Measurements from ENCODE around the gene ASB6. TPM values are rescaled to one million over a fixed set of nuclear protein-coding genes. Genes with fewer than 3 reads are reported as not detected.

Gene ASB6
- total and polyA plus RNA-seq, 2 experiments from 2014 or later = 22.9 to 24.1 TPM

- no peaks in the 10 kb centered on the region for H3K9me2 ChIP-seq (ENCODE audit: insufficient read depth)
- H3K9ac ChIP-seq = no peak overlapping the region
- peaks cover 62% of the 10 kb centered on the region for H3K4me1 ChIP-seq (ENCODE audit: insufficient read depth)
- H3K36me3 ChIP-seq (ENCODE audit: low read depth) = no peaks in the 10 kb centered on the region
- WGBS, 2 experiments (ENCODE audit: low coverage in 1 of 2, low lambda C conversion rate in 2 of 2, missing lambda C conversion rate in 2 of 2) = 88 to 91% methylated on average over 8 of the region's 8 CpGs
- H3K9me3 ChIP-seq (ENCODE audit: low read depth) = no peaks in the 10 kb centered on the region
- no peak for DNase-seq
- H3K4me2 ChIP-seq (ENCODE audit: unreplicated experiment) = no peak overlapping the region
- in situ Hi-C loops (cut with MboI) = no loop called here
- no peak overlapping the region for H3K4me3 ChIP-seq
- no peaks in the 10 kb centered on the region for H3K27me3 ChIP-seq (replicated peaks; ENCODE audit: insufficient read depth)
- H3K79me2 ChIP-seq (ENCODE audit: insufficient read depth) = peaks cover 99% of the 10 kb centered on the region
- TF ChIP-seq EZH2phosphoT487 (IDR thresholded peaks at IDR 0.05; ENCODE audit: insufficient read depth, low read depth) (no peak), EZH2 (IDR thresholded peaks at IDR 0.05; ENCODE audit: insufficient read depth, poor library complexity, severe bottlenecking) (no peak)
- H3F3A ChIP-seq (ENCODE audit: insufficient read depth) = peaks cover 45% of the 10 kb centered on the region
- no peak overlapping the region for H2AFZ ChIP-seq
- no peaks in the 10 kb centered on the region for H4K20me1 ChIP-seq (ENCODE audit: insufficient read depth)
- H3K27ac ChIP-seq = no peak overlapping the region
These were observed 30.8 kb upstream of the ASB6 start for GRCh38 chr9:129672702-129673101.

- H3K27me3 ChIP-seq (replicated peaks; ENCODE audit: insufficient read depth) = no peaks in the 10 kb centered on the region
- DNase-seq = peak; percentile 82
- no peaks in the 10 kb centered on the region for H3K9me3 ChIP-seq (ENCODE audit: low read depth)
- H3F3A ChIP-seq (ENCODE audit: insufficient read depth) = peaks cover 43% of the 10 kb centered on the region
- 10 to 17% methylated on average over 6 to 7 of the region's 7 CpGs for WGBS, 2 experiments (ENCODE audit: low coverage in 1 of 2, low lambda C conversion rate in 2 of 2, missing lambda C conversion rate in 2 of 2)
- no peaks in the 10 kb centered on the region for H3K9me2 ChIP-seq (ENCODE audit: insufficient read depth)
- H3K4me3 ChIP-seq = no peak overlapping the region
- no peaks in the 10 kb centered on the region for H3K36me3 ChIP-seq (ENCODE audit: low read depth)
- no peak for TF ChIP-seq EZH2phosphoT487 (IDR thresholded peaks at IDR 0.05; ENCODE audit: insufficient read depth, low read depth)
- no peak for TF ChIP-seq EZH2 (IDR thresholded peaks at IDR 0.05; ENCODE audit: insufficient read depth, poor library complexity, severe bottlenecking)
- H3K27ac ChIP-seq = peak overlapping the region; percentile 99
- H4K20me1 ChIP-seq (ENCODE audit: insufficient read depth) = no peaks in the 10 kb centered on the region
- H2AFZ ChIP-seq = no peak overlapping the region
- H3K4me2 ChIP-seq (ENCODE audit: unreplicated experiment) = no peak overlapping the region
- peak overlapping the region; percentile 94 for H3K9ac ChIP-seq
- H3K4me1 ChIP-seq (ENCODE audit: insufficient read depth) = peaks cover 50% of the 10 kb centered on the region
- peaks cover 99% of the 10 kb centered on the region for H3K79me2 ChIP-seq (ENCODE audit: insufficient read depth)
- in situ Hi-C loops (cut with MboI) = no loop called here
These were observed 29.6 kb upstream of the ASB6 start for GRCh38 chr9:129671519-129671918.

- WGBS, 2 experiments (ENCODE audit: low coverage in 1 of 2, low lambda C conversion rate in 2 of 2, missing lambda C conversion rate in 2 of 2) = 36 to 37% methylated on average over 9 of the region's 9 CpGs
- H3K4me1 ChIP-seq (ENCODE audit: insufficient read depth) = peaks cover 45% of the 10 kb centered on the region
- H3K9me3 ChIP-seq (ENCODE audit: low read depth) = no peaks in the 10 kb centered on the region
- H3K4me3 ChIP-seq = 0 out of 2 replicates have a peak overlapping the region, but pooled peaks have one; percentile 82
- H3K27ac ChIP-seq = peak overlapping the region; percentile 99
- H4K20me1 ChIP-seq (ENCODE audit: insufficient read depth) = no peaks in the 10 kb centered on the region
- in situ Hi-C loops (cut with MboI) = no loop called here
- H3K36me3 ChIP-seq (ENCODE audit: low read depth) = no peaks in the 10 kb centered on the region
- TF ChIP-seq EZH2 (IDR thresholded peaks at IDR 0.05; ENCODE audit: insufficient read depth, poor library complexity, severe bottlenecking) = no peak
- H3K4me2 ChIP-seq (ENCODE audit: unreplicated experiment) = no peak overlapping the region
- H3F3A ChIP-seq (ENCODE audit: insufficient read depth) = peaks cover 39% of the 10 kb centered on the region
- peaks cover 99% of the 10 kb centered on the region for H3K79me2 ChIP-seq (ENCODE audit: insufficient read depth)
- H2AFZ ChIP-seq = no peak overlapping the region
- no peaks in the 10 kb centered on the region for H3K27me3 ChIP-seq (replicated peaks; ENCODE audit: insufficient read depth)
- H3K9me2 ChIP-seq (ENCODE audit: insufficient read depth) = no peaks in the 10 kb centered on the region
- peak overlapping the region; percentile 94 for H3K9ac ChIP-seq
- peak; percentile 33 for DNase-seq
These were observed 29.1 kb upstream of the ASB6 start for GRCh38 chr9:129671065-129671464.

- H3K4me2 ChIP-seq (ENCODE audit: unreplicated experiment) = peak overlapping the region; percentile 91
- H4K20me1 ChIP-seq (ENCODE audit: insufficient read depth) = no peaks in the 10 kb centered on the region
- no peaks in the 10 kb centered on the region for H3K36me3 ChIP-seq (ENCODE audit: low read depth)
- H3K9me2 ChIP-seq (ENCODE audit: insufficient read depth) = no peaks in the 10 kb centered on the region
- H3K4me3 ChIP-seq = peak overlapping the region; percentile 82
- WGBS, 2 experiments (ENCODE audit: low coverage in 1 of 2, low lambda C conversion rate in 2 of 2, missing lambda C conversion rate in 2 of 2) = 10 to 12% methylated on average over 13 of the region's 13 CpGs
- no peaks in the 10 kb centered on the region for H3K9me3 ChIP-seq (ENCODE audit: low read depth)
- H3K27me3 ChIP-seq (replicated peaks; ENCODE audit: insufficient read depth) = no peaks in the 10 kb centered on the region
- no peak for TF ChIP-seq EZH2 (IDR thresholded peaks at IDR 0.05; ENCODE audit: insufficient read depth, poor library complexity, severe bottlenecking)
- TF ChIP-seq EZH2phosphoT487 (IDR thresholded peaks at IDR 0.05; ENCODE audit: insufficient read depth, low read depth) = no peak
- peaks cover 88% of the 10 kb centered on the region for H3K79me2 ChIP-seq (ENCODE audit: insufficient read depth)
- peak; percentile 97 for DNase-seq
- in situ Hi-C loops (cut with MboI) = no loop called here
- H3K9ac ChIP-seq = peak overlapping the region; percentile 94
- peaks cover 36% of the 10 kb centered on the region for H3K4me1 ChIP-seq (ENCODE audit: insufficient read depth)
- H2AFZ ChIP-seq = no peak overlapping the region
- H3K27ac ChIP-seq = peak overlapping the region; percentile 99
- peaks cover 39% of the 10 kb centered on the region for H3F3A ChIP-seq (ENCODE audit: insufficient read depth)
These were observed 28.0 kb upstream of the ASB6 start for GRCh38 chr9:129669946-129670345.
